Measurements from ENCODE around the gene LTO1. TPM values are rescaled to one million over a fixed set of nuclear protein-coding genes. Genes with fewer than 3 reads are reported as not detected.
A peak's percentile ranks its signal among the peaks of the same experiment; 100 is the strongest.

The LTO1 gene
- total and polyA plus RNA-seq, 2 of the 13 experiments (the other 11 are each of a cell fraction or from before 2014, with no cell fraction given) = 11.8 to 15.0 TPM

GRCh38 chr11:69667619-69668604 lies 7.2 kb downstream of the LTO1 start (continued):
- TF ChIP-seq TCF12 (IDR thresholded peaks at IDR 0.05) = no peak
- peak; percentile 57; the same call in 1 of the 2 replicates for TF ChIP-seq TCF12 (CRISPR knock-in tag; IDR thresholded peaks at IDR 0.05)
- peak; percentile 67; the same call in 1 of the 2 replicates for TF ChIP-seq ZNF619 (CRISPR knock-in tag; IDR thresholded peaks at IDR 0.05)
- TF ChIP-seq SKI (IDR thresholded peaks at IDR 0.05; ENCODE audit: partially characterized antibody) = peak; percentile 63
- TF ChIP-seq, protein P1, sequence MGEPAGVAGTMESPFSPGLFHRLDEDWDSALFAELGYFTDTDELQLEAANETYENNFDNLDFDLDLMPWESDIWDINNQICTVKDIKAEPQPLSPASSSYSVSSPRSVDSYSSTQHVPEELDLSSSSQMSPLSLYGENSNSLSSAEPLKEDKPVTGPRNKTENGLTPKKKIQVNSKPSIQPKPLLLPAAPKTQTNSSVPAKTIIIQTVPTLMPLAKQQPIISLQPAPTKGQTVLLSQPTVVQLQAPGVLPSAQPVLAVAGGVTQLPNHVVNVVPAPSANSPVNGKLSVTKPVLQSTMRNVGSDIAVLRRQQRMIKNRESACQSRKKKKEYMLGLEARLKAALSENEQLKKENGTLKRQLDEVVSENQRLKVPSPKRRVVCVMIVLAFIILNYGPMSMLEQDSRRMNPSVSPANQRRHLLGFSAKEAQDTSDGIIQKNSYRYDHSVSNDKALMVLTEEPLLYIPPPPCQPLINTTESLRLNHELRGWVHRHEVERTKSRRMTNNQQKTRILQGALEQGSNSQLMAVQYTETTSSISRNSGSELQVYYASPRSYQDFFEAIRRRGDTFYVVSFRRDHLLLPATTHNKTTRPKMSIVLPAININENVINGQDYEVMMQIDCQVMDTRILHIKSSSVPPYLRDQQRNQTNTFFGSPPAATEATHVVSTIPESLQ (CRISPR knock-in tag; conservative IDR thresholded peaks at IDR 0.05) = no peak
- peak; percentile 80 for TF ChIP-seq MYPOP (CRISPR knock-in tag; IDR thresholded peaks at IDR 0.05)
- peak; percentile 81; the same call in 1 of the 2 replicates for TF ChIP-seq ZNF614 (CRISPR knock-in tag; IDR thresholded peaks at IDR 0.05; ENCODE audit: borderline replicate concordance)
- TF ChIP-seq ZNF264 (CRISPR knock-in tag; IDR thresholded peaks at IDR 0.05) = peak; percentile 55; the same call in 1 of the 2 replicates
- TF ChIP-seq ZNF792 (CRISPR knock-in tag; IDR thresholded peaks at IDR 0.05) = 0 out of 2 replicates have a peak, but pooled peaks have one; percentile 79
- peak; percentile 94 for TF ChIP-seq MEF2D (CRISPR knock-in tag; IDR thresholded peaks at IDR 0.05)
- TF ChIP-seq PITX1 (CRISPR knock-in tag; IDR thresholded peaks at IDR 0.05) = peak; percentile 88
- peak; percentile 51; the same call in 1 of the 2 replicates for TF ChIP-seq SNAPC5 (CRISPR knock-in tag; IDR thresholded peaks at IDR 0.05; ENCODE audit: borderline replicate concordance)
- TF ChIP-seq GLI4 (CRISPR knock-in tag; IDR thresholded peaks at IDR 0.05; ENCODE audit: borderline replicate concordance) = no peak
- TF ChIP-seq ZIK1 (CRISPR knock-in tag; IDR thresholded peaks at IDR 0.05; ENCODE audit: borderline replicate concordance, low read depth) = peak; percentile 86; the same call in 1 of the 2 replicates
- TF ChIP-seq FOXO1 (CRISPR knock-in tag; IDR thresholded peaks at IDR 0.05) = peak; percentile 66; the same call in 1 of the 2 replicates
- TF ChIP-seq, protein P2, sequence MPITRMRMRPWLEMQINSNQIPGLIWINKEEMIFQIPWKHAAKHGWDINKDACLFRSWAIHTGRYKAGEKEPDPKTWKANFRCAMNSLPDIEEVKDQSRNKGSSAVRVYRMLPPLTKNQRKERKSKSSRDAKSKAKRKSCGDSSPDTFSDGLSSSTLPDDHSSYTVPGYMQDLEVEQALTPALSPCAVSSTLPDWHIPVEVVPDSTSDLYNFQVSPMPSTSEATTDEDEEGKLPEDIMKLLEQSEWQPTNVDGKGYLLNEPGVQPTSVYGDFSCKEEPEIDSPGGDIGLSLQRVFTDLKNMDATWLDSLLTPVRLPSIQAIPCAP (CRISPR knock-in tag; IDR thresholded peaks at IDR 0.05; ENCODE audit: low read depth) = 0 out of 2 replicates have a peak, but pooled peaks have one; percentile 37
- TF ChIP-seq, protein P3, sequence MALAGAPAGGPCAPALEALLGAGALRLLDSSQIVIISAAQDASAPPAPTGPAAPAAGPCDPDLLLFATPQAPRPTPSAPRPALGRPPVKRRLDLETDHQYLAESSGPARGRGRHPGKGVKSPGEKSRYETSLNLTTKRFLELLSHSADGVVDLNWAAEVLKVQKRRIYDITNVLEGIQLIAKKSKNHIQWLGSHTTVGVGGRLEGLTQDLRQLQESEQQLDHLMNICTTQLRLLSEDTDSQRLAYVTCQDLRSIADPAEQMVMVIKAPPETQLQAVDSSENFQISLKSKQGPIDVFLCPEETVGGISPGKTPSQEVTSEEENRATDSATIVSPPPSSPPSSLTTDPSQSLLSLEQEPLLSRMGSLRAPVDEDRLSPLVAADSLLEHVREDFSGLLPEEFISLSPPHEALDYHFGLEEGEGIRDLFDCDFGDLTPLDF (CRISPR knock-in tag; IDR thresholded peaks at IDR 0.05) = no peak; the same call in 1 of the 2 replicates
- TF ChIP-seq, protein P4, sequence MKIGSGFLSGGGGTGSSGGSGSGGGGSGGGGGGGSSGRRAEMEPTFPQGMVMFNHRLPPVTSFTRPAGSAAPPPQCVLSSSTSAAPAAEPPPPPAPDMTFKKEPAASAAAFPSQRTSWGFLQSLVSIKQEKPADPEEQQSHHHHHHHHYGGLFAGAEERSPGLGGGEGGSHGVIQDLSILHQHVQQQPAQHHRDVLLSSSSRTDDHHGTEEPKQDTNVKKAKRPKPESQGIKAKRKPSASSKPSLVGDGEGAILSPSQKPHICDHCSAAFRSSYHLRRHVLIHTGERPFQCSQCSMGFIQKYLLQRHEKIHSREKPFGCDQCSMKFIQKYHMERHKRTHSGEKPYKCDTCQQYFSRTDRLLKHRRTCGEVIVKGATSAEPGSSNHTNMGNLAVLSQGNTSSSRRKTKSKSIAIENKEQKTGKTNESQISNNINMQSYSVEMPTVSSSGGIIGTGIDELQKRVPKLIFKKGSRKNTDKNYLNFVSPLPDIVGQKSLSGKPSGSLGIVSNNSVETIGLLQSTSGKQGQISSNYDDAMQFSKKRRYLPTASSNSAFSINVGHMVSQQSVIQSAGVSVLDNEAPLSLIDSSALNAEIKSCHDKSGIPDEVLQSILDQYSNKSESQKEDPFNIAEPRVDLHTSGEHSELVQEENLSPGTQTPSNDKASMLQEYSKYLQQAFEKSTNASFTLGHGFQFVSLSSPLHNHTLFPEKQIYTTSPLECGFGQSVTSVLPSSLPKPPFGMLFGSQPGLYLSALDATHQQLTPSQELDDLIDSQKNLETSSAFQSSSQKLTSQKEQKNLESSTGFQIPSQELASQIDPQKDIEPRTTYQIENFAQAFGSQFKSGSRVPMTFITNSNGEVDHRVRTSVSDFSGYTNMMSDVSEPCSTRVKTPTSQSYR (CRISPR knock-in tag; IDR thresholded peaks at IDR 0.05; ENCODE audit: borderline replicate concordance) = peak; percentile 59; the same call in 1 of the 2 replicates
- TF ChIP-seq SOX6 (IDR thresholded peaks at IDR 0.05) = no peak
- TF ChIP-seq SOX6 (CRISPR knock-in tag; IDR thresholded peaks at IDR 0.05) = peak; percentile 93

All from HepG2 (cell line).